Transverse colon (tissue), 3 donors: ENCODE results near the gene CD40LG.

Experiments used
- CTCF ChIP-seq, 5 experiments: fragments of 200-600 bp in 3 of 5; fragments of 450-650 bp in 2 of 5; sonication (generic) in 3 of 5; IDR thresholded peaks; 1 replicate in 2 of 5; 2 replicates in 3 of 5; pipeline ENCODE4 v1.5.1; 2016 to 2017; ENCODE audit warnings: antibody characterized with exemption in 5 of 5, inconsistent platforms in 3 of 5, mild to moderate bottlenecking in 2 of 5, moderate library complexity in 1 of 5
- EP300 ChIP-seq: sonication (generic); formaldehyde crosslinking; IDR thresholded peaks from one replicate; pipeline ENCODE4 v1.6.1; 2017; ENCODE audit warnings: antibody characterized with exemption, low read depth
- POLR2A ChIP-seq: fragments of 450-650 bp; IDR thresholded peaks from one replicate; pipeline ENCODE4 v1.6.1; 2016; ENCODE audit warnings: antibody characterized with exemption, mild to moderate bottlenecking, moderate library complexity

- TF ChIP-seq CTCF (IDR thresholded peaks at IDR 0.05) (no peak), POLR2A (no peak), EP300 (no peak)
Observed at GRCh38 chrX:136662976-136663375, 15.0 kb downstream of the CD40LG start.
